Body of pancreas (tissue), 4 donors: ENCODE measurements around the gene LPAR3. TPM values are rescaled to one million over a fixed set of nuclear protein-coding genes. Genes with fewer than 3 reads are reported as not detected.

Experiments
- ATAC-seq: fragments of 150-250 bp; one replicate; pipeline ENCODE4 v1.9.1; 2016
- DNase-seq, 4 donors: peaks; one replicate each; pipeline ENCODE4 v3.0.0-alpha.2; 2019
- H3K27ac ChIP-seq, 4 donors: fragments of 200-600 bp; sonication (generic); 1 replicate in 3 of 4; 2 replicates in 1 of 4; pipeline versions ENCODE4 v1.5.1 to v1.6.1; 2016 to 2019; ENCODE audit warnings: mild to moderate bottlenecking in 1 of 4, mixed read lengths in 1 of 4, moderate library complexity in 1 of 4
- H3K27me3 ChIP-seq, 2 donors: fragments of 200-600 bp; sonication (generic); one replicate each; pipeline ENCODE4 v1.6.0; 2016; ENCODE audit warnings: mild to moderate bottlenecking in 1 of 2
- H3K36me3 ChIP-seq, 2 donors: fragments of 200-600 bp; sonication (generic); replicated peaks in 1 of 2; 2 replicates each; pipeline ENCODE4 v1.5.1; 2016; ENCODE audit warnings: low read depth in 2 of 2; ENCODE audit not compliant: insufficient read depth in 1 of 2
- H3K4me1 ChIP-seq: fragments of 200-600 bp; sonication (generic); one replicate; pipeline ENCODE4 v1.6.0; 2016
- H3K4me3 ChIP-seq, 2 donors: fragments of 200-600 bp; sonication (generic); 1 replicate in 1 of 2; 2 replicates in 1 of 2; pipeline ENCODE4 v1.5.1; 2016 to 2019
- H3K9me3 ChIP-seq, 3 donors: fragments of 200-600 bp; sonication (generic); 1 replicate in 2 of 3; 2 replicates in 1 of 3; pipeline ENCODE4 v1.5.1; 2016
- POLR2A ChIP-seq, 3 donors: fragments of 450-650 bp; IDR thresholded peaks; one replicate each; pipeline ENCODE4 v1.6.1; 2016; ENCODE audit warnings: antibody characterized with exemption in 3 of 3, mild to moderate bottlenecking in 2 of 3
- WGBS, 2 donors: methylation state at CpG; one replicate each; pipeline ENCODE4 v1.1.5; 2017; 5-methylcytosine and 5-hydroxymethylcytosine counted together
- intact Hi-C: fragments of 100-400 bp; cut with DNase I; formaldehyde crosslinking; loops from one replicate; pipeline ENCODE4 v1.15.1; 2023
- total RNA-seq, 2 donors: library from RNA; depleted of rRNA; stranded (reverse); fragments of >200 nt; gene quantifications; one replicate each; pipeline ENCODE4 v1.1.0, GENCODE V29; 2016
- TF ChIP-seq, protein P1 (sequence below), 7 experiments: fragments of 450-650 bp in 4 of 7; fragments of 200-600 bp in 3 of 7; sonication (generic) in 3 of 7; IDR thresholded peaks; one replicate each; pipeline ENCODE4 v1.5.1; 2016 to 2019; ENCODE audit warnings: antibody characterized with exemption in 7 of 7

Gene LPAR3
- total RNA-seq, 2 donors from 2014 or later, result 17.1 to 19.7 TPM

DNA sequence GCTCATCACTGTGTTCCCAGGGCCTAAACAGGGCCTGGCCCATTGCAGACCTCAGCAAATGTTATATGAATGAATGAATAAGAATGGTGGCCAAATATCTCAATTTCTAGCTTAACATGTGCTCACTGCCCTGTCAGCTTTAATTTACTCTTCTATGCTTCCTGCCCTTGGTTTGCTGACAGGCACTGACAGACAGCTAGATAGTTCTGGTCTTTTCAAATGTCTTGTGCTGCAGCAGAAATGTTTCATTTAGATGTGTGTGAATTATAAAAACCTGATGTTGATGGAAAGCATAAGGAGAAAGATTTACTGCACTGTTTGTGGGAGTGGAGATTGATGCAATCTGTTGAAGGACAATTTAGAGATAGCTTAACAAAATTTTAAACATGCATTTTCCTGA lies 48.9 kb downstream of the LPAR3 start:
- peaks cover 29% of the 10 kb centered on the region for H3K4me1 ChIP-seq
- H3K27me3 ChIP-seq, result no peaks in the 10 kb centered on the region
- H3K36me3 ChIP-seq, result no peaks in the 10 kb centered on the region
- ATAC-seq, result no peak
- intact Hi-C loops, result no loop called here
- DNase-seq, result no peak
- TF ChIP-seq POLR2A (IDR thresholded peaks at IDR 0.05), result no peak
- TF ChIP-seq, protein P1, sequence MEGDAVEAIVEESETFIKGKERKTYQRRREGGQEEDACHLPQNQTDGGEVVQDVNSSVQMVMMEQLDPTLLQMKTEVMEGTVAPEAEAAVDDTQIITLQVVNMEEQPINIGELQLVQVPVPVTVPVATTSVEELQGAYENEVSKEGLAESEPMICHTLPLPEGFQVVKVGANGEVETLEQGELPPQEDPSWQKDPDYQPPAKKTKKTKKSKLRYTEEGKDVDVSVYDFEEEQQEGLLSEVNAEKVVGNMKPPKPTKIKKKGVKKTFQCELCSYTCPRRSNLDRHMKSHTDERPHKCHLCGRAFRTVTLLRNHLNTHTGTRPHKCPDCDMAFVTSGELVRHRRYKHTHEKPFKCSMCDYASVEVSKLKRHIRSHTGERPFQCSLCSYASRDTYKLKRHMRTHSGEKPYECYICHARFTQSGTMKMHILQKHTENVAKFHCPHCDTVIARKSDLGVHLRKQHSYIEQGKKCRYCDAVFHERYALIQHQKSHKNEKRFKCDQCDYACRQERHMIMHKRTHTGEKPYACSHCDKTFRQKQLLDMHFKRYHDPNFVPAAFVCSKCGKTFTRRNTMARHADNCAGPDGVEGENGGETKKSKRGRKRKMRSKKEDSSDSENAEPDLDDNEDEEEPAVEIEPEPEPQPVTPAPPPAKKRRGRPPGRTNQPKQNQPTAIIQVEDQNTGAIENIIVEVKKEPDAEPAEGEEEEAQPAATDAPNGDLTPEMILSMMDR (IDR thresholded peaks at IDR 0.05), result no peak
- H3K4me3 ChIP-seq, result no peak overlapping the region
- no peaks in the 10 kb centered on the region for H3K9me3 ChIP-seq
- no peak overlapping the region for H3K27ac ChIP-seq

DNA sequence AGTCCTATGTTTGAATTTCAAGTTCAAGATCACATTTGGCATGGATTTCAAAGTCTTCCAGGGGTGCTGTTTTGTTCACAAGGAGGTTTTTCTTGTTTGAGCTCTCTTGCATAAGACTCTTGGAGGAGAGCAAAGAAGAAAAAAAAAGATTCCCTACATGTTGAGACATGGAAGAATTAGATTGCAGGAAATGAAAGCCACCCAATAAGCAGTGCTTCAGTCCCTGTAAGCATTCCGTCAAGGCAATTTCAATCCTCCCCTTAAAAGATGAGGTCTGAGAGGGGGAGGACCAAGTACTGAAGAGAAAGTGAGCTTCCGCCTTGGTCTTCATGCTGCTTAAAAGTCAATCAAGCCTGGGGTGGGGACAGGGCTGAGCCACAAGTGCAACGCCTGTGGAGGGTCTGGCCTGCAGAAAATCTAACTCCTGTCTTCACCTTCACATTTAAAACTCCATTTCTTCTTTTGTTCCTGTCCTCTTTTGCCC lies 50.2 kb downstream of the LPAR3 start:
- no peak for DNase-seq
- Histone ChIP-seq H3K27me3 (no peaks in the 10 kb centered on the region), H3K9me3 (no peaks in the 10 kb centered on the region), H3K4me3 (no peak overlapping the region), H3K36me3 (no peaks in the 10 kb centered on the region), H3K4me1 (peaks cover 27% of the 10 kb centered on the region), H3K27ac (no peak overlapping the region)
- no peak for TF ChIP-seq POLR2A (IDR thresholded peaks at IDR 0.05)
- TF ChIP-seq, protein P1 (IDR thresholded peaks at IDR 0.05), result no peak
- WGBS, 2 donors, result 68 to 77% methylated on average over 3 of the region's 3 CpGs
- intact Hi-C loops, result no loop called here
- no peak for ATAC-seq

DNA sequence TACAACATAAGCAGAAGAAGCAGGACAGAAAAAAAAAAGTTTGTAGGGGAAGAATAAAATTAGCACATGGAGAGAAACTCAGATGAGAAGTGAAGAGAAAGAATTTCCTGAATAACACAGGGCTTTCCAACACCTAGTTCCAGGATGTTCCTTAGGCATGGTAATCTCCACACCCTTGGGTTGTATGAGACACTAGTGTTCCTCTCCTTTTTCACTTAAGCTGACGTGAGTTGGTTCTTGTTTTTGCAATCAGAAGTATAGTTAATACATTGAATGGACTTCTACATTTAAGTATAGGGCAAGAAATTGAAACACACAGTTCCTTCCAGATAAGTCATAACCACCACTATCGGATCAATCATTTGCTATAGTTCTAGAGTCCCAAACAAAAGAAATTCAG lies 51.0 kb downstream of the LPAR3 start:
- ATAC-seq, result no peak
- DNase-seq, result no peak
- Histone ChIP-seq H3K27ac (no peak overlapping the region), H3K4me3 (no peak overlapping the region), H3K27me3 (no peaks in the 10 kb centered on the region), H3K36me3 (no peaks in the 10 kb centered on the region), H3K4me1 (peaks cover 19% of the 10 kb centered on the region), H3K9me3 (no peaks in the 10 kb centered on the region)
- intact Hi-C loops, result no loop called here
- 90 to 94% methylated on average over 2 of the region's 2 CpGs for WGBS, 2 donors
- TF ChIP-seq, protein P1 (IDR thresholded peaks at IDR 0.05), result no peak
- no peak for TF ChIP-seq POLR2A (IDR thresholded peaks at IDR 0.05)

DNA sequence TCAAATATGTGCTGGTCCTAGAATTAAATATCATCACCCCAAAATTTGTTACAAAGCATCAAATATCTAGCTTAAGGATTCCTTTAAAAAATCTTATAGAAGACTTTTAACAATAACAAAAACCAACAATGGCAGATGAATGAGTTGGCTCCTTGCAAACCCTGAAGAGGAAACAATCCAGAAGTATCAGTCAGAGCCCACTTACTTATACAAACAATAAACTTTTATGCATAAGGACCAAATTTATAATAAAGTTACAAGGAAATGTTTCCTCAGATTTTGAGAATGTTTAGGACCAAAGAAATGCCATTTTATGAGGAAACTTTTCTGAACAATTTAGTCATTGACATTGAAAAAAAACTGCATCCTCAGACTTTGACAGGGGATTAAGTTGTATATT lies 52.7 kb downstream of the LPAR3 start:
- ATAC-seq, result no peak
- H3K4me1 ChIP-seq, result peaks cover 19% of the 10 kb centered on the region

DNA sequence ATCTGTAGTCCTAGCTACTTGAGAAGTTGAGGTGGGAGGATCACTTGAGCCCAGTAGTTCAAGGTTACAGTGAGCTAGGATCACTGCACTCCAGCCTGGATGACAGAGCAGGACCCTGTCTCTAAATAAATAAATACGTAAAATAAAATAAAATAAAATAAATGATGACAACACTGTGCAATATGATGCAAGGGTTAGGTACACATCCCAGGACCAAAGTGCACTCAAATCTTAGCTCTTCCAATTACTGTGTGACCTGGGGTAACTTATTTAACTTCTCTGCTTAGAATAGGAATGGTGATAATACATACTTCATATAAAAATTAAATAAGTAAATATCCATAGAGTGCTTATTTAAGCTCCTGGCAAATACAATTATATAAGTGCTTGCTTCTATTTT lies 53.5 kb downstream of the LPAR3 start:
- Histone ChIP-seq H3K36me3 (no peaks in the 10 kb centered on the region), H3K4me1 (peaks cover 27% of the 10 kb centered on the region), H3K27me3 (no peaks in the 10 kb centered on the region), H3K27ac (no peak overlapping the region), H3K9me3 (no peaks in the 10 kb centered on the region), H3K4me3 (no peak overlapping the region)
- 21 to 45% methylated on average over 1 of the region's 1 CpG for whole genome bisulfite sequencing, 2 donors
- TF ChIP-seq POLR2A (IDR thresholded peaks at IDR 0.05), result no peak
- TF ChIP-seq, protein P1 (IDR thresholded peaks at IDR 0.05), result no peak
- intact Hi-C loops, result no loop called here
- no peak for DNase-seq
- no peak for ATAC-seq

More for the DNA sequence above, 52.7 kb downstream of the LPAR3 start:
- no peak overlapping the region for H3K4me3 ChIP-seq
- H3K36me3 ChIP-seq, result no peaks in the 10 kb centered on the region
- no peak overlapping the region for H3K27ac ChIP-seq
- no peaks in the 10 kb centered on the region for H3K9me3 ChIP-seq
- no peak for DNase-seq
- no peak for TF ChIP-seq POLR2A (IDR thresholded peaks at IDR 0.05)
- TF ChIP-seq, protein P1 (IDR thresholded peaks at IDR 0.05), result no peak
- intact Hi-C loops, result no loop called here
- H3K27me3 ChIP-seq, result no peaks in the 10 kb centered on the region
